KMS-11 (cell line): ENCODE measurements around the gene ANO7.

Experiments used
- H2AFZ ChIP-seq: fragments of 200-600 bp; sonication (generic); 2 replicates; pipeline ENCODE4 v1.6.1; 2016; ENCODE audit warnings: antibody characterized with exemption, mixed run types, low read depth
- H3K27ac ChIP-seq: fragments of 200-600 bp; sonication (generic); 2 replicates; pipeline ENCODE4 v1.6.1; 2016; ENCODE audit warnings: mild to moderate bottlenecking, mixed run types
- H3K27me3 ChIP-seq: fragments of 200-600 bp; sonication (generic); 2 replicates; pipeline ENCODE4 v1.6.1; 2017; ENCODE audit warnings: mild to moderate bottlenecking, low read depth, mixed run types, moderate library complexity; ENCODE audit not compliant: insufficient read depth
- H3K36me3 ChIP-seq: fragments of 200-600 bp; sonication (generic); 2 replicates; pipeline ENCODE4 v1.6.1; 2017; ENCODE audit warnings: mild to moderate bottlenecking, mixed run types; ENCODE audit not compliant: insufficient read depth
- H3K4me1 ChIP-seq: fragments of 200-600 bp; sonication (generic); 2 replicates; pipeline ENCODE4 v1.6.1; 2016; ENCODE audit warnings: mild to moderate bottlenecking, low read depth, mixed run types; ENCODE audit not compliant: poor library complexity, severe bottlenecking
- H3K4me2 ChIP-seq: fragments of 200-600 bp; sonication (generic); 2 replicates; pipeline ENCODE4 v1.7.0; 2016; ENCODE audit warnings: mild to moderate bottlenecking, mixed run types
- H3K4me3 ChIP-seq: fragments of 200-600 bp; sonication (generic); IDR thresholded peaks from 2 replicates; pipeline ENCODE4 v1.6.1; 2017; ENCODE audit warnings: low read depth, low read length, mixed read lengths; ENCODE audit not compliant: insufficient read depth
- H3K79me2 ChIP-seq: fragments of 200-600 bp; sonication (generic); 2 replicates; pipeline ENCODE4 v1.6.1; 2016; ENCODE audit warnings: low read depth, mixed run types; ENCODE audit not compliant: insufficient read depth
- H3K9ac ChIP-seq: fragments of 200-600 bp; sonication (generic); 2 replicates; pipeline ENCODE4 v1.6.1; 2016; ENCODE audit warnings: mild to moderate bottlenecking, mixed run types
- H4K20me1 ChIP-seq: fragments of 200-600 bp; sonication (generic); 2 replicates; pipeline ENCODE4 v1.6.1; 2016; ENCODE audit warnings: mild to moderate bottlenecking, mixed run types; ENCODE audit not compliant: insufficient read depth
- TF ChIP-seq, protein P1 (sequence below): fragments of 200-600 bp; sonication (generic); conservative IDR thresholded peaks from 2 replicates; pipeline ENCODE4 v1.6.1; 2017; ENCODE audit warnings: low read depth, mild to moderate bottlenecking, antibody characterized with exemption, low read length, moderate library complexity, mixed read lengths

Gene ANO7

DNA sequence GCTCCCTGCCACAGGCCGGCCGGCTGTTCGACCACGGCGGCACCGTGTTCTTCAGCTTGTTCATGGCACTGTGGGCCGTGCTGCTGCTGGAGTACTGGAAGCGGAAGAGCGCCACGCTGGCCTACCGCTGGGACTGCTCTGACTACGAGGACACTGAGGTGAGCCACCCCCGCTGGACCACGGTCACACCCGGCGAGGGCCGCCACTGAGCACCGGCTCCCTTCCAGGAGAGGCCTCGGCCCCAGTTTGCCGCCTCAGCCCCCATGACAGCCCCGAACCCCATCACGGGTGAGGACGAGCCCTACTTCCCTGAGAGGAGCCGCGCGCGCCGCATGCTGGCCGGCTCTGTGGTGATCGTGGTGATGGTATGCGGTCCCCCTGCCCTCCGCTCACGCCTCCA is 20.8 kb downstream of the ANO7 start:
- Histone ChIP-seq H2AFZ (no peak overlapping the region), H3K9ac (no peak overlapping the region), H4K20me1 (no peaks in the 10 kb centered on the region), H3K4me3 (no peak overlapping the region), H3K36me3 (no peaks in the 10 kb centered on the region), H3K27me3 (peaks cover 44% of the 10 kb centered on the region), H3K79me2 (no peaks in the 10 kb centered on the region), H3K4me2 (no peak overlapping the region), H3K27ac (no peak overlapping the region), H3K4me1 (no peaks in the 10 kb centered on the region)
- TF ChIP-seq, protein P1, sequence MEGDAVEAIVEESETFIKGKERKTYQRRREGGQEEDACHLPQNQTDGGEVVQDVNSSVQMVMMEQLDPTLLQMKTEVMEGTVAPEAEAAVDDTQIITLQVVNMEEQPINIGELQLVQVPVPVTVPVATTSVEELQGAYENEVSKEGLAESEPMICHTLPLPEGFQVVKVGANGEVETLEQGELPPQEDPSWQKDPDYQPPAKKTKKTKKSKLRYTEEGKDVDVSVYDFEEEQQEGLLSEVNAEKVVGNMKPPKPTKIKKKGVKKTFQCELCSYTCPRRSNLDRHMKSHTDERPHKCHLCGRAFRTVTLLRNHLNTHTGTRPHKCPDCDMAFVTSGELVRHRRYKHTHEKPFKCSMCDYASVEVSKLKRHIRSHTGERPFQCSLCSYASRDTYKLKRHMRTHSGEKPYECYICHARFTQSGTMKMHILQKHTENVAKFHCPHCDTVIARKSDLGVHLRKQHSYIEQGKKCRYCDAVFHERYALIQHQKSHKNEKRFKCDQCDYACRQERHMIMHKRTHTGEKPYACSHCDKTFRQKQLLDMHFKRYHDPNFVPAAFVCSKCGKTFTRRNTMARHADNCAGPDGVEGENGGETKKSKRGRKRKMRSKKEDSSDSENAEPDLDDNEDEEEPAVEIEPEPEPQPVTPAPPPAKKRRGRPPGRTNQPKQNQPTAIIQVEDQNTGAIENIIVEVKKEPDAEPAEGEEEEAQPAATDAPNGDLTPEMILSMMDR = no peak

DNA sequence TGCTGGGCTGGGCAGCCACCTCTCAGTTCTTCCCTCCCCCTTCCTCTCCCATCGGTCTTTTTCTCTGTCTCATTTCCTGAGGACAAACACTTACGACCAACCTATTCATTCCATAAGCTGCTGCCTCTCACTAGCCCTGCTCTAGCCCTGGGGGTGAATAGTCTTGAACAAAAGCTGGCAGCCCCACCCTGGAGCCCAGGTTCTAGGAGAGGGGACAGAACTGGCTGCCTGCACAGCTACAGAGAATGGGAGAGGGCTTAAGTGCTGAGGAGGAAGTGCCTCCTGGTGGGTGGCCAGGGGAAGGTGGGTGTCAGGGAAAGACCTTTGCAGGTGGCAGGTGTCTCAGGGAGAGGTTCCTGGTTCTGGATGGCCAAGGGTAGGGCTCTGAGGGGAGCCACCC is 22.8 kb downstream of the ANO7 start:
- no peak overlapping the region for H2AFZ ChIP-seq
- H4K20me1 ChIP-seq = no peaks in the 10 kb centered on the region
- H3K4me3 ChIP-seq = no peak overlapping the region
- H3K4me1 ChIP-seq = no peaks in the 10 kb centered on the region
- TF ChIP-seq, protein P1 = no peak
- H3K79me2 ChIP-seq = no peaks in the 10 kb centered on the region
- H3K9ac ChIP-seq = no peak overlapping the region
- H3K4me2 ChIP-seq = no peak overlapping the region
- peaks cover 51% of the 10 kb centered on the region for H3K27me3 ChIP-seq
- H3K27ac ChIP-seq = no peak overlapping the region
- no peaks in the 10 kb centered on the region for H3K36me3 ChIP-seq

DNA sequence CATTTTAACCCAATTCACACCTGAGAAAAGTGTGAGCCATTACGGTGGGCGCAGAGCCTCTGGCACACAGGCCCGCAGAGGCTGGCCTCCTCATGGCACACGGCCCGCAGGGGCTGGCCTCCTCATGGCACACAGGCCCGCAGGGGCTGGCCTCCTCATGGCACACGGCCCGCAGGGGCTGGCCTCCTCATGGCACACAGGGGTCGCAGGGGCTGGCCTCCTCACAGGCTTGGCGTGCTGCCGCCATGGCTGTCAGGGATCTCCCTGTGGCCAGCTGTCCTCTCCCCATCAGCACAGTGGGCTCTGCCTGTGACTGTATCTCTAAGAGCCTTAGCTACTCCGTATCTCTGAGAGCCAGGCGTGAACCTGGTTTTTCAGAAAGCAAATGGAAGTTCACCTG is 24.6 kb downstream of the ANO7 start:
- H3K4me3 ChIP-seq = no peak overlapping the region

DNA sequence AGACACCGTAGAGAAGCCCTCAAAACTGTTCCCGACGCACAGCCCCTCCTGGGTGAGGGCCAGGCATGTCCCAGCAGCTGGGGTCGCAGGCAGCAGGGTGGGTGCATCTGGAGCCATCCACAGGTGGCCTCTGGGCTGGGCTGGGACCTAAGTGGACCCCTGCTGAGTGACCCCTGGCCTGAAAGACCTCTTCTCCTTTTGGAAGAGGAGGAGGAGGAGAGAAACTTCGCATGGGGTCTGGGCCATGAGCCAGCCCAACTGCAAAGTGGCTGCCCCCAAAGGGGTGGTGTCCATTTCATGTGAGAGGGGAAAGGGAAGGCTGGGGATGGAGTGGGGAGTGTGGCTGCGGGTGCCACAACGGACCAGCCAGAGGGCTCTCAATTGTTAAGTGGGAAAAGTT is 25.1 kb downstream of the ANO7 start:
- Histone ChIP-seq H3K4me2 (no peak overlapping the region), H4K20me1 (no peaks in the 10 kb centered on the region), H3K9ac (no peak overlapping the region), H2AFZ (no peak overlapping the region), H3K27ac (no peak overlapping the region), H3K4me3 (no peak overlapping the region), H3K27me3 (peaks cover 41% of the 10 kb centered on the region; the same call in 1 of the 2 replicates), H3K36me3 (no peaks in the 10 kb centered on the region), H3K4me1 (no peaks in the 10 kb centered on the region), H3K79me2 (no peaks in the 10 kb centered on the region)
- TF ChIP-seq, protein P1 = no peak

More for the DNA sequence above, 24.6 kb downstream of the ANO7 start:
- Histone ChIP-seq H3K4me1 (no peaks in the 10 kb centered on the region), H4K20me1 (no peaks in the 10 kb centered on the region), H3K27ac (no peak overlapping the region), H3K79me2 (no peaks in the 10 kb centered on the region), H3K27me3 (peaks cover 43% of the 10 kb centered on the region; the same call in 1 of the 2 replicates), H3K4me2 (no peak overlapping the region), H2AFZ (no peak overlapping the region), H3K9ac (no peak overlapping the region), H3K36me3 (no peaks in the 10 kb centered on the region)
- TF ChIP-seq, protein P1 = no peak

DNA sequence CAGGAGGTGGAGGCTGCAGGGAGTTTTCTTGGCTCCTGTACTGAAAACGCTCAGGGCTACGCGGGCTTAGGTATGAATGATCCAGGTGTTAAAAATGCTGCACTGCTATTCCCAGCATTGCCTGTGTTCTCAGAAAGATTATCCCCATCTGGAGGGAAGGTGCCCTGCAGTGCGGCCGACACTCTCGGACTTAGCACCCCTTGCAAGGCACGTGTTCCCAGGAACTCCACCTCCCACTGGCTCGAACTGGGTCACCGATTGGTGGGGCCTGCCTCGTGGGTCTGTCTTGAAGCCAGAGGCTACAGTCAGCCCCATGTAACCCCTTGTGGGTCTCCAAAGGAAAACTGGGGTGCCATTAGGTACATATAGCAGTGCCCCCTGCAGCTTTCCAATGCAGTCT is 25.7 kb downstream of the ANO7 start:
- H2AFZ ChIP-seq = no peak overlapping the region
- no peak overlapping the region for H3K9ac ChIP-seq
- no peak overlapping the region for H3K4me3 ChIP-seq
- H3K4me1 ChIP-seq = no peaks in the 10 kb centered on the region
- H3K36me3 ChIP-seq = no peaks in the 10 kb centered on the region
- no peak overlapping the region for H3K27ac ChIP-seq
- TF ChIP-seq, protein P1 = no peak
- no peaks in the 10 kb centered on the region for H4K20me1 ChIP-seq
- no peak overlapping the region for H3K4me2 ChIP-seq
- no peaks in the 10 kb centered on the region for H3K79me2 ChIP-seq
- H3K27me3 ChIP-seq = peaks cover 38% of the 10 kb centered on the region; the same call in 1 of the 2 replicates
